Ectodermal cell (in vitro differentiated cells): ENCODE measurements around the gene SETDB1.

Experiments used
- H3K27ac ChIP-seq: 2 replicates; pipeline ENCODE4 v1.7.0; 2013; ENCODE audit warnings: mild to moderate bottlenecking, low read depth, low read length; ENCODE audit not compliant: insufficient read depth, poor library complexity, severe bottlenecking
- H3K27me3 ChIP-seq: 2 replicates; pipeline ENCODE4 v1.7.0; 2013; ENCODE audit warnings: mild to moderate bottlenecking, low read length; ENCODE audit not compliant: insufficient read depth, control insufficient read depth, poor library complexity, severe bottlenecking
- H3K36me3 ChIP-seq: one replicate; pipeline ENCODE4 v1.7.0; 2013; ENCODE audit warnings: low read length; ENCODE audit not compliant: control insufficient read depth, insufficient read depth
- H3K4me1 ChIP-seq: one replicate; pipeline ENCODE4 v1.7.0; 2013; ENCODE audit warnings: low read length; ENCODE audit not compliant: control insufficient read depth, insufficient read depth
- H3K4me3 ChIP-seq: 2 replicates; pipeline ENCODE4 v1.7.0; 2013; ENCODE audit warnings: low read depth, low read length, control low read depth; ENCODE audit not compliant: insufficient read depth
- H3K9me3 ChIP-seq: 2 replicates; pipeline ENCODE4 v1.7.0; 2013; ENCODE audit warnings: mild to moderate bottlenecking, low read length, moderate library complexity; ENCODE audit not compliant: control insufficient read depth
- WGBS, 2 experiments: methylation state at CpG; one replicate each; pipeline ENCODE4 v1.1.7; 2013; ENCODE audit warnings: missing lambda C conversion rate in 2 of 2; 5-methylcytosine and 5-hydroxymethylcytosine counted together

The SETDB1 gene

GRCh38 chr1:151009674-151010345 is 83.6 kb downstream of the SETDB1 start:
- Histone ChIP-seq H3K27me3 (no peaks in the 10 kb centered on the region), H3K4me1 (peaks cover 9% of the 10 kb centered on the region), H3K4me3 (no peak overlapping the region), H3K27ac (no peak overlapping the region), H3K9me3 (no peaks in the 10 kb centered on the region), H3K36me3 (no peaks in the 10 kb centered on the region)
- 94 to 96% methylated on average over 7 of the region's 8 CpGs for WGBS, 2 experiments

GRCh38 chr1:151010346-151010726 is 84.2 kb downstream of the SETDB1 start:
- H3K4me1 ChIP-seq: peaks cover 8% of the 10 kb centered on the region
- WGBS, 2 experiments: 88 to 96% methylated on average over 3 of the region's 3 CpGs

GRCh38 chr1:151011154-151011850 is 85.1 kb downstream of the SETDB1 start:
- H3K9me3 ChIP-seq: no peaks in the 10 kb centered on the region
- peaks cover under 1% of the 10 kb centered on the region for H3K4me1 ChIP-seq
- no peaks in the 10 kb centered on the region for H3K27me3 ChIP-seq
- no peaks in the 10 kb centered on the region for H3K36me3 ChIP-seq
- 91 to 95% methylated on average over 4 of the region's 4 CpGs for WGBS, 2 experiments
- H3K27ac ChIP-seq: no peak overlapping the region
- no peak overlapping the region for H3K4me3 ChIP-seq

More at GRCh38 chr1:151010346-151010726, 84.2 kb downstream of the SETDB1 start:
- no peak overlapping the region for H3K4me3 ChIP-seq
- no peaks in the 10 kb centered on the region for H3K27me3 ChIP-seq
- H3K27ac ChIP-seq: no peak overlapping the region
- no peaks in the 10 kb centered on the region for H3K9me3 ChIP-seq
- no peaks in the 10 kb centered on the region for H3K36me3 ChIP-seq

GRCh38 chr1:151012684-151013471 is 86.7 kb downstream of the SETDB1 start:
- Histone ChIP-seq H3K4me3 (no peak overlapping the region), H3K9me3 (no peaks in the 10 kb centered on the region), H3K27me3 (no peaks in the 10 kb centered on the region), H3K27ac (no peak overlapping the region), H3K4me1 (no peaks in the 10 kb centered on the region), H3K36me3 (no peaks in the 10 kb centered on the region)
- WGBS, 2 experiments: 94 to 96% methylated on average over 14 of the region's 14 CpGs

- no peak overlapping the region for H3K27ac ChIP-seq
- 96 to 98% methylated on average over 2 of the region's 2 CpGs for WGBS, 2 experiments
Measured at GRCh38 chr1:151013518-151013917, 87.4 kb downstream of the SETDB1 start.

More at GRCh38 chr1:151013518-151013917, 87.4 kb downstream of the SETDB1 start:
- no peak overlapping the region for H3K4me3 ChIP-seq
- no peaks in the 10 kb centered on the region for H3K9me3 ChIP-seq
- no peaks in the 10 kb centered on the region for H3K36me3 ChIP-seq
- H3K27me3 ChIP-seq: no peaks in the 10 kb centered on the region
- H3K4me1 ChIP-seq: no peaks in the 10 kb centered on the region
